H1 (cell line): ENCODE results near the gene MPV17L2. TPM values are rescaled to one million over a fixed set of nuclear protein-coding genes. Genes with fewer than 3 reads are reported as not detected.

Experiments
- CTCF ChIA-PET: fragments of 300-600 bp; sonication (Branson Sonifier 250); formaldehyde crosslinking; loops from one replicate; lab custom pipeline; 2021; ENCODE audit not compliant: partially characterized antibody; lab: Charles Lee
- POLR2A ChIA-PET: fragments of 300-600 bp; sonication (Branson Sonifier 250); formaldehyde crosslinking; loops from one replicate; lab custom pipeline; 2021; ENCODE audit warnings: inconsistent platforms; ENCODE audit not compliant: partially characterized antibody; lab: Charles Lee
- DNase-seq, 2 experiments: peaks; one replicate each; pipeline versions ENCODE4 v3.0.0 to v3.0.0-alpha.2; 2010 to 2022; ENCODE audit warnings: low spot score in 2 of 2, low read depth in 1 of 2, mixed read lengths in 1 of 2
- FAIRE-seq: peaks from 2 replicates; lab custom pipeline; 2011; peaks lifted over from hg19 to GRCh38; lab: Jason Lieb, UNC
- H2AFZ ChIP-seq: 2 replicates; pipeline ENCODE4 v1.8.1; 2012; ENCODE audit warnings: low read length, inconsistent platforms
- H2AK5ac ChIP-seq: 2 replicates; pipeline ENCODE4 v1.6.1; 2013; ENCODE audit warnings: low read depth, low read length
- H2BK120ac ChIP-seq: replicated peaks from 2 replicates; pipeline ENCODE3; 2013; ENCODE audit warnings: low read depth, low read length, inconsistent platforms
- H2BK12ac ChIP-seq: 2 replicates; pipeline ENCODE4 v1.6.1; 2013; ENCODE audit warnings: low read depth, low read length
- H2BK15ac ChIP-seq: 2 replicates; pipeline ENCODE4 v1.6.1; 2013; ENCODE audit warnings: low read length
- H2BK20ac ChIP-seq: 2 replicates; pipeline ENCODE4 v1.6.1; 2013; ENCODE audit warnings: low read length
- H2BK5ac ChIP-seq: 2 replicates; pipeline ENCODE4 v1.6.1; 2013; ENCODE audit warnings: low read depth, low read length
- H3K14ac ChIP-seq: 2 replicates; pipeline ENCODE4 v1.6.1; 2013; ENCODE audit warnings: inconsistent platforms; ENCODE audit not compliant: insufficient read length
- H3K18ac ChIP-seq: 2 replicates; pipeline ENCODE4 v1.6.1; 2013; ENCODE audit warnings: low read length; ENCODE audit errors: extremely low read depth
- H3K23ac ChIP-seq: 2 replicates; pipeline ENCODE4 v1.6.1; 2013; ENCODE audit warnings: inconsistent platforms; ENCODE audit not compliant: insufficient read length
- H3K23me2 ChIP-seq: 2 replicates; pipeline ENCODE4 v1.6.1; 2013; ENCODE audit warnings: low read depth, low read length
- H3K27ac ChIP-seq: 2 replicates; pipeline ENCODE4 v1.6.1; 2011; ENCODE audit warnings: low read depth, low read length, inconsistent platforms
- H3K27me3 ChIP-seq, 4 experiments: replicated peaks in 1 of 4; 1 replicate in 1 of 4; 2 replicates in 3 of 4; pipeline versions ENCODE4 v1.6.1 to v1.8.1; 2011 to 2013; ENCODE audit warnings: low read length in 3 of 4, mild to moderate bottlenecking in 3 of 4, inconsistent platforms in 2 of 4, mixed read lengths in 2 of 4, moderate library complexity in 1 of 4; ENCODE audit not compliant: control insufficient read depth in 3 of 4, insufficient read depth in 3 of 4; ENCODE audit errors: extremely low read depth in 1 of 4
- H3K36me3 ChIP-seq, 4 experiments: 2 replicates each; pipeline versions ENCODE4 v1.6.1 to v1.8.1; 2011 to 2013; ENCODE audit warnings: mild to moderate bottlenecking in 4 of 4, low read length in 3 of 4, moderate library complexity in 2 of 4, control low read depth in 1 of 4, inconsistent platforms in 1 of 4; ENCODE audit not compliant: insufficient read depth in 4 of 4, control insufficient read depth in 2 of 4
- H3K4ac ChIP-seq: replicated peaks from 2 replicates; pipeline ENCODE3; 2013; ENCODE audit warnings: low read length, low read depth, mixed read lengths, inconsistent platforms; ENCODE audit not compliant: insufficient read length
- H3K4me1 ChIP-seq, 4 experiments: replicated peaks in 1 of 4; 1 replicate in 1 of 4; 2 replicates in 3 of 4; pipeline versions ENCODE4 v1.6.1 to v1.8.1; 2011 to 2013; ENCODE audit warnings: low read length in 3 of 4, inconsistent platforms in 2 of 4, mixed read lengths in 1 of 4; ENCODE audit not compliant: insufficient read depth in 4 of 4, control insufficient read depth in 3 of 4
- H3K4me2 ChIP-seq, 2 experiments: 2 replicates each; pipeline versions ENCODE4 v1.6.1 to v1.8.1; 2011 to 2013; ENCODE audit warnings: low read depth in 2 of 2, low read length in 2 of 2, control low read depth in 1 of 2, inconsistent platforms in 1 of 2, mild to moderate bottlenecking in 1 of 2; ENCODE audit not compliant: insufficient read depth in 1 of 2
- H3K4me3 ChIP-seq, 4 experiments: fragments of 200-600, 300-600 bp in 1 of 4; sonication (generic), shearing (Covaris generic), sonication (Bioruptor Twin) in 1 of 4; 2 replicates each; pipeline versions ENCODE4 v1.5.1 to v1.8.1; 2011 to 2016; ENCODE audit warnings: low read length in 4 of 4, low read depth in 3 of 4, control low read depth in 2 of 4, inconsistent platforms in 2 of 4, mild to moderate bottlenecking in 2 of 4, mixed read lengths in 1 of 4, moderate library complexity in 1 of 4; ENCODE audit not compliant: insufficient read depth in 2 of 4; ENCODE audit errors: extremely low read depth in 1 of 4
- H3K56ac ChIP-seq: replicated peaks from 2 replicates; pipeline ENCODE3; 2013; ENCODE audit warnings: low read depth, mild to moderate bottlenecking, mixed read lengths, low read length, inconsistent platforms; ENCODE audit not compliant: insufficient read length
- H3K79me1 ChIP-seq: 2 replicates; pipeline ENCODE4 v1.6.1; 2013; ENCODE audit warnings: low read depth, low read length, control low read depth
- H3K79me2 ChIP-seq, 2 experiments: 2 replicates each; pipeline versions ENCODE4 v1.6.1 to v1.8.1; 2012 to 2013; ENCODE audit warnings: low read length in 2 of 2, mild to moderate bottlenecking in 2 of 2, inconsistent platforms in 1 of 2; ENCODE audit not compliant: insufficient read depth in 2 of 2, control insufficient read depth in 1 of 2
- H3K9ac ChIP-seq, 4 experiments: replicated peaks in 1 of 4; 1 replicate in 1 of 4; 2 replicates in 3 of 4; pipeline versions ENCODE4 v1.6.1 to v1.8.1; 2011 to 2013; ENCODE audit warnings: low read depth in 3 of 4, low read length in 3 of 4, control low read depth in 2 of 4, mild to moderate bottlenecking in 2 of 4, moderate library complexity in 2 of 4, inconsistent platforms in 1 of 4; ENCODE audit errors: extremely low read depth in 1 of 4
- H3K9me3 ChIP-seq, 2 experiments: 2 replicates each; pipeline versions ENCODE4 v1.6.1 to v1.8.1; 2012 to 2013; ENCODE audit warnings: mild to moderate bottlenecking in 2 of 2, moderate library complexity in 2 of 2, control low read depth in 1 of 2, inconsistent platforms in 1 of 2, low read depth in 1 of 2, low read length in 1 of 2, mixed read lengths in 1 of 2; ENCODE audit not compliant: insufficient read depth in 2 of 2
- H4K20me1 ChIP-seq, 2 experiments: replicated peaks in 1 of 2; 2 replicates each; pipeline versions ENCODE3 to v1.8.1; 2011 to 2013; ENCODE audit warnings: inconsistent platforms in 2 of 2, low read length in 2 of 2, mild to moderate bottlenecking in 1 of 2; ENCODE audit not compliant: insufficient read depth in 2 of 2, control insufficient read depth in 1 of 2
- H4K5ac ChIP-seq: 2 replicates; pipeline ENCODE4 v1.6.1; 2013; ENCODE audit warnings: low read length, low read depth, mixed read lengths, inconsistent platforms; ENCODE audit not compliant: insufficient read length
- H4K8ac ChIP-seq: 2 replicates; pipeline ENCODE4 v1.8.0; 2013; ENCODE audit warnings: mild to moderate bottlenecking, moderate library complexity, low read length, inconsistent platforms; ENCODE audit not compliant: insufficient read depth; ENCODE audit errors: extremely low read depth
- H4K91ac ChIP-seq: replicated peaks from 2 replicates; pipeline ENCODE3; 2013; ENCODE audit warnings: low read length, mixed read lengths, inconsistent platforms; ENCODE audit not compliant: insufficient read length
- KDM4A ChIP-seq: IDR thresholded peaks from one replicate; pipeline ENCODE4 v1.7.1; 2012; ENCODE audit warnings: low read depth, mild to moderate bottlenecking, moderate library complexity, low read length, inconsistent platforms; ENCODE audit not compliant: severe bottlenecking
- NRF1 ChIP-seq: IDR thresholded peaks from 2 replicates; pipeline ENCODE4 v1.6.1; 2011; ENCODE audit warnings: mild to moderate bottlenecking, low read depth, low read length, improper control_type of control experiment
- WGBS, 2 experiments: shearing (Covaris generic) in 1 of 2; methylation state at CpG; one replicate each; pipeline versions ENCODE4 v1.1.6 to v1.1.7; 2013 to 2015; ENCODE audit warnings: low lambda C conversion rate in 2 of 2, mixed read lengths in 2 of 2, inconsistent platforms in 1 of 2, low coverage in 1 of 2, missing lambda C conversion rate in 1 of 2; ENCODE audit not compliant: insufficient replicate concordance in 2 of 2, insufficient coverage in 1 of 2, insufficient read length in 1 of 2; ENCODE audit errors: extremely low coverage in 1 of 2, missing lambda C conversion rate in 1 of 2; 5-methylcytosine and 5-hydroxymethylcytosine counted together
- polyA plus RNA-seq, 7 experiments: library from polyadenylated mRNA; depleted of rRNA in 3 of 7; stranded (reverse) in 5 of 7; unstranded in 2 of 7; fragments of >200 nt in 5 of 7; fragments of 200-250 nt in 2 of 7; gene quantifications; 1 replicate in 5 of 7; 2 replicates in 1 of 7; 4 replicates in 1 of 7; pipeline versions ENCODE4 v1.2.1 to v1.2.3, GENCODE V29; 2011 to 2013; ENCODE audit warnings: missing spikeins in 2 of 7, mixed read lengths in 2 of 7
- total RNA-seq: library from RNA; stranded (reverse); fragmentation: NEBNext Ultra II Directional; extraction: Animal tissue kit (Norgen Biotek cat#: 25700); gene quantifications from 2 replicates; pipeline ENCODE4 v1.2.1, GENCODE V29; 2021

Gene MPV17L2
- total and polyA plus RNA-seq, 2 of the 8 experiments (the other 6 are each of a cell fraction or from before 2014, with no cell fraction given) = 24.2 to 82.6 TPM

- H3K9me3 ChIP-seq = no peaks in the 10 kb centered on the region
- H2AFZ ChIP-seq = no peak overlapping the region
- no peak overlapping the region for H2BK20ac ChIP-seq
- no peak overlapping the region for H2BK15ac ChIP-seq
- DNase-seq = no peak
- H3K23ac ChIP-seq = no peak overlapping the region
- no peak overlapping the region for H3K4ac ChIP-seq
- H4K20me1 ChIP-seq = peaks cover 0 to 1% of the 10 kb centered on the region in 2 experiments
- H2BK5ac ChIP-seq = no peak overlapping the region
- no peaks in the 10 kb centered on the region for H3K4me1 ChIP-seq
- no peak overlapping the region for H4K5ac ChIP-seq
- no peak overlapping the region for H2BK12ac ChIP-seq
- no peak overlapping the region for H3K27ac ChIP-seq
- CTCF ChIA-PET = interaction anchor here (0.7 to 1.9 kb wide), 6 partner anchors 14 to 44 kb away, joined by 3 to 6 read pairs (median 4); no protein-coding TSS in a partner anchor
- H3K14ac ChIP-seq = no peak overlapping the region
- no peak overlapping the region for H3K9ac ChIP-seq
- H3K79me1 ChIP-seq = no peaks in the 10 kb centered on the region
- no peak overlapping the region for H2AK5ac ChIP-seq
- 96% methylated on average over 20 of the region's 28 CpGs; no CpG with 5 or more reads in 1 of the 2 experiments for WGBS, 2 experiments
- POLR2A ChIA-PET = interaction anchor here (1.1 to 1.6 kb wide), 2 partner anchors 23 to 27 kb away, joined by 3 to 4 read pairs; no protein-coding TSS in a partner anchor
- no peaks in the 10 kb centered on the region for H3K23me2 ChIP-seq
- no peak for FAIRE-seq
- no peak overlapping the region for H3K4me3 ChIP-seq
- no peaks in the 10 kb centered on the region for H3K79me2 ChIP-seq
- no peak overlapping the region for H4K91ac ChIP-seq
- H3K4me2 ChIP-seq = no peak overlapping the region
- peaks cover 2 to 26% (median 17%) of the 10 kb centered on the region in 4 experiments; a peak in 6 of 8 replicates for H3K36me3 ChIP-seq
- peak overlapping the region; percentile 51; the same call in 1 of the 2 replicates for H4K8ac ChIP-seq
- no peak overlapping the region for H3K56ac ChIP-seq
- no peak overlapping the region for H2BK120ac ChIP-seq
- H3K18ac ChIP-seq = no peak overlapping the region
- H3K27me3 ChIP-seq = no peaks in the 10 kb centered on the region
- TF ChIP-seq NRF1 (no peak), KDM4A (no peak)
These were observed 48.1 kb upstream of the MPV17L2 start for GRCh38 chr19:18144906-18145305.
